Mononuclear cell (primary cell): ENCODE data around the gene CTNNA3. TPM values are rescaled to one million over a fixed set of nuclear protein-coding genes. Genes with fewer than 3 reads are reported as not detected.

Experiments used
- H3K27me3 ChIP-seq: 2 replicates; pipeline ENCODE4 v1.6.0; 2011; ENCODE audit warnings: low read length, control low read depth; ENCODE audit not compliant: insufficient read depth
- H3K4me1 ChIP-seq: 2 replicates; pipeline ENCODE4 v1.5.1; 2011; ENCODE audit warnings: mild to moderate bottlenecking, low read length, control low read depth; ENCODE audit not compliant: insufficient read depth
- H3K4me3 ChIP-seq: 2 replicates; pipeline ENCODE4 v1.5.1; 2011; ENCODE audit warnings: mild to moderate bottlenecking, low read length, moderate library complexity
- H3K9me3 ChIP-seq: 2 replicates; pipeline ENCODE4 v1.5.1; 2011; ENCODE audit warnings: low read depth, mild to moderate bottlenecking, control low read depth, low read length
- total RNA-seq: library from RNA; depleted of rRNA; stranded (reverse); fragments of >200 nt; gene quantifications from one replicate; pipeline ENCODE4 v1.2.3, GENCODE V29; 2012

Gene CTNNA3
- total RNA-seq, 1 donor = 0.42 TPM

DNA sequence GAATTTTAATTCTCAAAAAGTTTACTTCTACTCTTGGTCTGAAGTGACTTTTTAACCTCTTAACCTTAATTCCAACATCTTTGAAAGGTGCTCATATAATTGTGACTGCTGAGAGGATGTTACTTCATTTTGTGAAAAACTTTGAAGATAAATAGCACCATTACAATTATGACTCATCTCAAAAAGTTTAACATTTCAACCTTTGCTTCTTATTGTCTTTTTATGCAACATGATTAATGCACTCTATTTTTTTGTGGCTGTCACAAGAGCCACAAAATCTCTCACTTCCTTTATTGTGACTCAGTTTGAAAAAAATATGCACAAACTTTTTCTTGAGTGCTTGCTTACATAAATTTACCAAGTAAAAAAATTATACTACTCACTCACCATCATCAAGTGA is 387.1 kb downstream of the CTNNA3 start:
- no peaks in the 10 kb centered on the region for H3K27me3 ChIP-seq
- H3K9me3 ChIP-seq = no peaks in the 10 kb centered on the region
- no peak overlapping the region for H3K4me3 ChIP-seq
- no peaks in the 10 kb centered on the region for H3K4me1 ChIP-seq

DNA sequence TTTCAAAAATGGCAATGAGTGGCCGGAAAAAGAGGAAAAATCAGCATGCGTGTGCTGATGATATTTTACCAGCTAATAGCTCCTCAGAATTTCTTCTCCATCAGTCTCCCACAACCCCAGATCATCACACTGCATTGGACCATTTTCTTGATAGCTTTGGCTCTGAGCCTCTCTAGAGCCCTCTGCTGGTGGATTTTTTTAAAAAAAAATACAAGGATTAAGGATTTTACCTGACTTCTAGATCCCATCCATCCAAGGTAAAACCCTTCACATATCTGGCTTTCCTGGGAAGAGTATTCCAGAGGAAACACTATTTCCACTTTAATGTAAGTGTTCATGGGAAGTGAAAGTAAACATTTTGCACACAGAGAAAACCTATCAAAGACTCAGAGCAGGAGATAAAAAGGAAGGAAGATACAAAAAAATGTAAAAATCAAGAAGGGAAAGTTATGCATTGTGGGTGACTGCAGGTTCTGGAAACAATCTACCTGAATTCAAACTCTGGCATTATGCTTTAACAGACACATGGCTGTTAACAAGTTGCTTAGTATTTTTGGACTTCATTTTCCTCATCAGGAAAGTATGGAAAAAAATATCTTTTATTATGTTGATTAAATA is 389.3 kb downstream of the CTNNA3 start:
- Histone ChIP-seq H3K4me1 (no peaks in the 10 kb centered on the region), H3K4me3 (no peak overlapping the region), H3K27me3 (no peaks in the 10 kb centered on the region), H3K9me3 (no peaks in the 10 kb centered on the region)

DNA sequence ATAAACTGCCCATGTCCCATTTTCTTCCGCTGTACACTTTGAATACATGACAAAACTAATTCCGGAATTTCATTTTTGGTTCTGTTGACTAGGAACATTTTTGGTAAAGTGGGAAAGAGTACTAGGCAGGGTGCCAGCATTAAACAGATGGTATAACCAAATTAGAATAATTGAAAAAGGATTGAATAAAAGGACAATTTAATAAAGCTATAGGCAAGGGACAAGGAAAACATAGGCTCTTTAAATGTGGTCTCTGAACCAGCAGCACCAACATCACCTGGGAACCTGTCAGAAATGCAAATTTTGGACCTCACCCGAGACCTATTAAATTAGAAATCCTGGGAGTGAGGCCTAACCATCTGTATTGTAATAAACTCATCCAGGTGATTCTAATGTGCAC is 393.3 kb downstream of the CTNNA3 start:
- Histone ChIP-seq H3K4me3 (no peak overlapping the region), H3K9me3 (no peaks in the 10 kb centered on the region), H3K4me1 (no peaks in the 10 kb centered on the region), H3K27me3 (no peaks in the 10 kb centered on the region)

DNA sequence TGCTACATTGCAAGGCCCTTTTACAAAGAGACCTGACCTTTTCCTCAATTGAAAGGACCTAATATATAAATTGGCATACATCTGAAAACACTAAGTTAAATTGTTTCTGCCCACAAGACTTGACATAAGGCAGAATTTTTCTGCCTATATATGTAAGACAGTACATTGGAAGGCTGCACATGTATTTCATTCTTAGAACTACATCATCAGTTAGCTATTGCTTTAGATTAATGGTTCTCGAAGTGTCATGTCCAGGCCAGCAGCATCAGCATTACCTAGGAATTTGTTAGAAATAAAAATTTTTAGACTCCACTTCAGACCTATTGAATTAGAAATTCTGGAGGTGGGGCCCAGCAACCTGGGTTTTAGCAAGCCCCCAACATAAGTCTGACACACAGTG is 396.2 kb downstream of the CTNNA3 start:
- H3K4me1 ChIP-seq = no peaks in the 10 kb centered on the region
- H3K4me3 ChIP-seq = no peak overlapping the region
- no peaks in the 10 kb centered on the region for H3K27me3 ChIP-seq
- H3K9me3 ChIP-seq = no peaks in the 10 kb centered on the region

DNA sequence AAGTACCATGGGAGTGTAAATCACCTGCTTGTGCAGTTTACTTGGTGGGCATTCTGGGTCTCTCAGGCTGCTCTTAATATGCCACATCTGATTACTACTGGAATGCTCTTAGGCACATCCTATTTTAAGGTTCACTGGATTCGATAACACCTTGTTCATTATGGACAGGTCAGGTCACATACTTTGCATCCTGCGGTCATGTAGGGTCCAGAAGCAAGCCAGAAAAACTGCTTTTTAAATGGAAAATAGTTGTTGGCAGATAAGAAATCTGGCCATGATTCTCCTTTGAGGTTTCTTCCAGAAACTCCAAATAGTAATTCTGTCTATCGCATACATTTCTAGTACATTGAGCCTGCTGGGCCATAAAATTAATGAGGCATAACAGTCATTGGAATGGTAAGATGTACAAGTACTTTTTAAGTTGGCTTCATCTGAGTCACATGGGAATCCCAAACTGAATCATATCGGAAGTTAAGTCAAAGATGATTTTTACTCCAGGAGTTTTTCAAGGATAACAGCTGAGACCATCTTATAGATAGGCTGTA is 398.3 kb downstream of the CTNNA3 start:
- Histone ChIP-seq H3K4me3 (no peak overlapping the region), H3K4me1 (no peaks in the 10 kb centered on the region), H3K9me3 (no peaks in the 10 kb centered on the region), H3K27me3 (no peaks in the 10 kb centered on the region)

DNA sequence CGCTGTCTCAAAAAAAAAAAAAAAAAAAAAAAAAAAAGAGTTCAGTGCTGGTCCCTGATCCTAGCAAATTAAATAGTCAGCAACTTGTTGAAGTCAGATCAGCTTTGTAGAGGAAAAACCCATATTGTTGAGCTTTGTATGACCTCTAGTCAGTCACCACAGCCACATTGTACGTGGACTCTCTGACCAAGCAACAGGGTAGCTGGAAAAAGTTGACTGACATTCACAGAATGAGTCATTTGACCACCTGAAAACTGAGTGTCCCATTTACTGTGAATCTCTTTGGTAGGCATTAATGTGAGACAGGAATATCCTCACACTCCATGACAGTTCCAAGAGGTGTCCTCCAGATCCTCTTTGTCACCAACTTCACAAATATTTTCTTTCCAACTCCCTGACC is 399.1 kb downstream of the CTNNA3 start:
- no peak overlapping the region for H3K4me3 ChIP-seq
- no peaks in the 10 kb centered on the region for H3K27me3 ChIP-seq
- no peaks in the 10 kb centered on the region for H3K9me3 ChIP-seq
- no peaks in the 10 kb centered on the region for H3K4me1 ChIP-seq

DNA sequence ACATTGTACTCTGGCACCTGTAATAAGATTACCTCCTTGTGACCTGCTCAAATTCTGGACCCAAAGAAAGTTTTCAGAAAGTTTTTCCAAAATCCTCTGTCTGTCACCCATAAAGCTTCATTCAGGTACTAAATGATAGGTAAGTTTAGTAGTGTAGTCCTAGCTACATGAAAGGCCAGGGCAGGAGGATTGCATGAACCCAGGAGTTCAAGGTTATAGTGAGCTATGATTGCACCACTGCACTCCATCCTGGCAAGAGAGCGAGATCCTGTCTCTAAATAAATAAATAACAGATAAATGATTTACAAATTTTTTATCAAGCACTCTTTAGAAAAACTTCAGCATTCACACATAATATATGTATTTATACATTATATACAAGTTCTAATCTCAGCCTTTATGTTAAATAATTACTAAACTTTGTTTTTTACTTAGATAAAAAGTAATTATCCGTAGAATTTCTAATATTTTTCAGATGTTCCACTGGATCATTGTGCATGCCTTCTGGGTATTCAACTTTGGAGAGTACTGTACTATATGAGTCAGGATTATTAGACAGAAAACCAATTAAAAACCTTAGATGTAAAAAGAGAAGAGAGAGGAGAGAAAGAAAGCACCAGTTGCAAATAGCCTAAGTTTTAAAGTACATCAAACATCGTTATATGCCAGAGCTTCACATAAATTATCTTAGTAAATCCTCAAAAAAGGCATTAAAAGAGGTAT is 407.1 kb downstream of the CTNNA3 start:
- Histone ChIP-seq H3K4me1 (no peaks in the 10 kb centered on the region), H3K9me3 (no peaks in the 10 kb centered on the region), H3K4me3 (no peak overlapping the region), H3K27me3 (no peaks in the 10 kb centered on the region)

DNA sequence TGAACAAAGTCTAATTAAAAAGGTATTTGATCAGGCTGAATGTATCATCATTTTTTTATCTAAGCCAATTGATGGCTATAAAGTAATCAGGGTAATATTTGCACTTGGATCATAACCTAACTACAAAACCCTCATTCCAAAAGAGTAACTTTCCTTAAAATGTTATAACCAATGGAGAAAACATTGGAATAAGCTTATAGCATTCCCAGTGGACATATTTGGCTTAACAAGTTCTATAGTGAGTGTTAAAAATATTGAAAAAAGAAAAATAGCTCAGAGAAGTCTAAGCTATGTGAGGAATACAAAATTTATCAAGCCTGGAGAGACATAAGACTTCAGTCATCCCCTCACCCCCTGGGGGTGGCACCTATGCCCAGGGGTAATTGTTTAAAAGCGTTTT is 411.4 kb downstream of the CTNNA3 start:
- H3K9me3 ChIP-seq = no peaks in the 10 kb centered on the region
- H3K4me1 ChIP-seq = no peaks in the 10 kb centered on the region
- no peak overlapping the region for H3K4me3 ChIP-seq
- H3K27me3 ChIP-seq = no peaks in the 10 kb centered on the region

DNA sequence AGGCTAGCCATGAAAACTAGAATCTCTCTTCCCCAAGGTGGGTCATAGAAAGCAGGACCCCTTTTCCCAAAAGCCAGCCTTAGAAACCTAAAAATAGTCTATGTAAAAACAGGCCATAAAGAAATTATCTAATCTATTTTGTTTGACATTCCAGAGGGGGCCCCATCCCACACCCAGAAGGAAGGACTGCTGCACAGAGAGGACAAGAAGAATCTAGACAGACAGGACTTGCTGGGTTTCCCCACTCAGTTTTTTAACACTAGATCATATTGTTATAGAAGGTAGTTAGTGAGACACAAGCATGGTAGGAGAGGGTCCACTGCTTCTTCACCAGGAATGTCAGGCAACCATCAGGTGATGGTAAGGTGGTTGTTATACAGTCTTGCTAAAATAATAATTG is 413.1 kb downstream of the CTNNA3 start:
- H3K4me1 ChIP-seq = no peaks in the 10 kb centered on the region
- no peak overlapping the region for H3K4me3 ChIP-seq
- no peaks in the 10 kb centered on the region for H3K9me3 ChIP-seq
- H3K27me3 ChIP-seq = no peaks in the 10 kb centered on the region

DNA sequence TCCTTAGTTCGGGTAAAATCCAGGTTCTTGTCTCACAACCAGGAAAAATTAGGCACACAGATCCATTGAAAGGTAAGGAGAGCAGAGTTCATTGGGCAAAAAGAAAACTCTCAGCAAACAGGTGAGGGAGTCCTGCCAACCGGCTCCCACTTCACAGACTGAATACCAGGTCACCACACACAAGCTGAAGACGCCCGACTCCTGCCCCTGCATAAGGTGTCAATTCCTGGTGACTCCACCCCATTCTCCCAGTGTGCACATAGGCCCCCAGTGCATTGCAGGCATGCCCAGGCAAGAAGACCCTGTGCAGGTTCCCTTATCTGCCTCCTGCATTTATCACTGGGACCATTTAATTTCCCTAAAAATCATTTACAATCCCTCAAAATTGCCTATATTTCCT is 415.6 kb downstream of the CTNNA3 start:
- Histone ChIP-seq H3K9me3 (no peaks in the 10 kb centered on the region), H3K27me3 (no peaks in the 10 kb centered on the region), H3K4me3 (no peak overlapping the region), H3K4me1 (no peaks in the 10 kb centered on the region)

DNA sequence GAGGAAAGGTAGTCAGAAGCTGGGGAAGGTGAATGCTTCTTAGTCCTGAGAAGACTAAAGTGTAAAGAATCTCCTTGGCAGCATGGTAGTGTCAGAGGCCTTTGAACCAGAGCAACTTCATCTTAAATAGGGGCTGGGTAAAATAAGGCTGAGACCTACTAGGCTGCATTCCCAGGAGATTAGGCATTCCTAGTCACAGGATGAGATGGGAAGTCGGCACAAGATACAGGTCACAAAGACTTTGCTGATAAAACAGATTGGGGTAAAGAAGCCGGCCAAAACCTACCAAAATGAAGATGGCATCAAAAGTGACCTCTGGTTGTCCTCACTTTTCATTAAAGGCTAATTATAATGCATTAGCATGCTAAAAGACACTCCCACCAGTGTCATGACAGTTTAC is 418.6 kb downstream of the CTNNA3 start:
- Histone ChIP-seq H3K4me3 (no peak overlapping the region), H3K4me1 (no peaks in the 10 kb centered on the region), H3K27me3 (no peaks in the 10 kb centered on the region), H3K9me3 (no peaks in the 10 kb centered on the region)

DNA sequence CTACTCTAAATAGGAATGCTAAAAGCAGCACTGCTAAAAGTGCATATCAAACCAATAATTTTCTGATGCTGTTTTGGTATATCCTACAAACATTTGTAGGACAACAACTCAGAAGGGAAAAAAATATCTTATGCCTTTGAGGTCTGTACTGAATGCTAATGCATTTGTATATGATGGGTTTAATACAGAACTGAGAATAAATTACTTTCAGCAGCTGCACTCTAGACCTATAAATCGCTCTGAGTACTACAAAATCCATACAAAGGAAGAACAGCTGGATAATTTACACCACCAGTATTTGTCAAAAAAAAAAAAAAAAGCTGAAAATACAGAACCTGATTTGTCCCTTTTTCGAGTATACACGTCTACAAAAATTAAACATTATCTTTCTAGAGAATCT is 426.2 kb downstream of the CTNNA3 start:
- no peak overlapping the region for H3K4me3 ChIP-seq
- H3K9me3 ChIP-seq = no peaks in the 10 kb centered on the region
- H3K4me1 ChIP-seq = no peaks in the 10 kb centered on the region
- no peaks in the 10 kb centered on the region for H3K27me3 ChIP-seq

DNA sequence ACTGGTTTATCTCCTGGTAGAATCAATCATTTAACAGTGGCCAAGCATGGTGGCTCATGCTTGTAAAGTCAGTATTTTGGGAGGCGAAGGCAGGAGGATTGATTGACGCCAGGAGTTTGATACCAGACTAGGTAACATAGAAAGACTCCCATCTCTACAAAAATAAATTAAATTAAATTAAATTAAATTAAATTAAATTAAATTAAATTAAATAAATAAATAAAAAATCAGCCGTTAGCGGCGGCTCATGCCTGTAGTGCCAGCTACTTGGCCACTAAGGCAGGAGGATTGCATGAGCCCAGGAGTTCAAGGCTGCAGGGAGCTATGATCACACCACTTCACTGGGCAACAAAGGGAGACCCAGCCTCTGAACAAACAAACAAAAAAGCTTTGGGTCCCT is 427.8 kb downstream of the CTNNA3 start:
- Histone ChIP-seq H3K4me3 (no peak overlapping the region), H3K27me3 (no peaks in the 10 kb centered on the region), H3K4me1 (no peaks in the 10 kb centered on the region), H3K9me3 (no peaks in the 10 kb centered on the region)

DNA sequence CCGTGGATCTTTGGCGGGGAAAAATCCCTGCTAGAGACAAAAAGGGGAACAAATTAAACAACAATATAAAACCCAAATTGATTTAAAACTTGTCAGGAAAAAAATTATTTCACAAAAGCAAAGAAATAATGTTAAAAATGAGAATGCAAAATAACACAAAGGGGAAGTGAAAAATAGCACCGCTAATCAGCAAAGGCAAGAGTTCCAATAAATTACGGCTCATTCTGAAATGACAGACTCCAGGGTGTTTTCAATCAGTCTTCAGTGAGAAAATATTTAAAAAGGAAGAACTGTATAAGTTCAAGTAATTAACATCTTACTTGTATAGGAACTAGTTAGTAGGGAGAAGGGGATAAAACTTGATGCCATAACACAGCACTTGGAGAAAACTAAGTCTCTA is 433.3 kb downstream of the CTNNA3 start:
- no peaks in the 10 kb centered on the region for H3K4me1 ChIP-seq
- no peaks in the 10 kb centered on the region for H3K27me3 ChIP-seq
- H3K4me3 ChIP-seq = no peak overlapping the region
- no peaks in the 10 kb centered on the region for H3K9me3 ChIP-seq

DNA sequence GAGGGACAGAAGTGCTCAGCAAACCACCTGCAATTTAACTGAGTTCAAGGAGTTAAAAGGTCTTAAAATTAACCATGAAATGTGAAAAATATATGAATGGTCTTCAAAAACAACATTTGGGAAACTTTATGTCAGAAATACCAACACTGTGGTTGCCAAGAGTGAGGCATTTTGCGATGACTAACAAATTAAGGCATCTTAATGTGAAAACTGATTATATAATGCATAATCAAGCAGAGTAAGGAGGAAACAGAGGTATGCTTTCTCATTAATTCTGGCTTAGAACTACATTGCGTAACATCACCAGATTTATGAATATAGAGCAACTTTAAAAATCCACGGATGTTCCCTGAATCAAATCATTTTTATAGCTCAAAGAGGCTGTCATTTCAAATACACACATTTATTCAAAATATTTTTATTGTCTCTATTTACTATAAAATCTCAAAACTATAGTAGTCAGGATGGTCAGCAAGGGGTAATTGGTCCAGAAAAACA is 434.6 kb downstream of the CTNNA3 start:
- H3K27me3 ChIP-seq = no peaks in the 10 kb centered on the region
- H3K9me3 ChIP-seq = no peaks in the 10 kb centered on the region
- no peak overlapping the region for H3K4me3 ChIP-seq
- H3K4me1 ChIP-seq = no peaks in the 10 kb centered on the region
